IPS DF 6.9 (cell line): Measurements from ENCODE around the gene ADGB.

Source experiments
- DNase-seq: peaks from one replicate; pipeline ENCODE4 v3.0.0-alpha.2; 2013; ENCODE audit warnings: low read depth, low spot score
- H3K27ac ChIP-seq: one replicate; pipeline ENCODE4 v1.5.1; 2013; ENCODE audit warnings: low read length, control low read depth
- H3K27me3 ChIP-seq: 2 replicates; pipeline ENCODE4 v1.6.1; 2013; ENCODE audit warnings: mild to moderate bottlenecking, low read length; ENCODE audit not compliant: control insufficient read depth, insufficient read depth
- H3K36me3 ChIP-seq: 2 replicates; pipeline ENCODE4 v1.6.1; 2013; ENCODE audit warnings: low read length; ENCODE audit not compliant: control insufficient read depth, insufficient read depth
- H3K4me1 ChIP-seq: 2 replicates; pipeline ENCODE4 v1.6.1; 2013; ENCODE audit warnings: low read length; ENCODE audit not compliant: control insufficient read depth, insufficient read depth
- H3K4me3 ChIP-seq: 2 replicates; pipeline ENCODE4 v1.5.1; 2013; ENCODE audit warnings: mild to moderate bottlenecking, low read length
- H3K9me3 ChIP-seq: 2 replicates; pipeline ENCODE4 v1.6.1; 2013; ENCODE audit warnings: low read length, inconsistent platforms; ENCODE audit not compliant: control insufficient read depth, insufficient read depth
- WGBS: extraction: QIAGEN DNeasy Blood & Tissue Kit; methylation state at CpG from one replicate; pipeline ENCODE4 v1.1.7; 2013; ENCODE audit warnings: mixed read lengths, missing lambda C conversion rate; ENCODE audit not compliant: insufficient read length, insufficient coverage; 5-methylcytosine and 5-hydroxymethylcytosine counted together

Gene ADGB

GRCh38 chr6:146583966-146584365, 14.8 kb upstream of the ADGB start:
- no CpG with 5 or more reads among the region's 1 CpG for WGBS
- Histone ChIP-seq H3K9me3 (no peaks in the 10 kb centered on the region), H3K4me1 (no peaks in the 10 kb centered on the region), H3K27me3 (no peaks in the 10 kb centered on the region), H3K27ac (no peak overlapping the region), H3K4me3 (no peak overlapping the region), H3K36me3 (no peaks in the 10 kb centered on the region)
- no peak for DNase-seq

- DNase-seq, result no peak
- WGBS, result no CpG with 5 or more reads among the region's 1 CpG
These were observed 11.3 kb upstream of the ADGB start for GRCh38 chr6:146587459-146587858.

GRCh38 chr6:146590492-146590891, 8.3 kb upstream of the ADGB start:
- H3K9me3 ChIP-seq, result no peaks in the 10 kb centered on the region
- DNase-seq, result no peak
- no peaks in the 10 kb centered on the region for H3K36me3 ChIP-seq
- H3K4me3 ChIP-seq, result no peak overlapping the region
- H3K27me3 ChIP-seq, result no peaks in the 10 kb centered on the region
- no peak overlapping the region for H3K27ac ChIP-seq
- no peaks in the 10 kb centered on the region for H3K4me1 ChIP-seq
- no CpG with 5 or more reads among the region's 1 CpG for WGBS

More at GRCh38 chr6:146587459-146587858, 11.3 kb upstream of the ADGB start:
- Histone ChIP-seq H3K27ac (no peak overlapping the region), H3K4me3 (no peak overlapping the region), H3K9me3 (no peaks in the 10 kb centered on the region), H3K36me3 (no peaks in the 10 kb centered on the region), H3K27me3 (no peaks in the 10 kb centered on the region), H3K4me1 (no peaks in the 10 kb centered on the region)

- H3K9me3 ChIP-seq, result no peaks in the 10 kb centered on the region
- H3K4me3 ChIP-seq, result no peak overlapping the region
- H3K36me3 ChIP-seq, result no peaks in the 10 kb centered on the region
- no peaks in the 10 kb centered on the region for H3K4me1 ChIP-seq
- H3K27me3 ChIP-seq, result no peaks in the 10 kb centered on the region
- no peak overlapping the region for H3K27ac ChIP-seq
- no peak for DNase-seq
These were observed 6.3 kb upstream of the ADGB start for GRCh38 chr6:146592451-146592850.

GRCh38 chr6:146593986-146594385, 4.8 kb upstream of the ADGB start:
- Histone ChIP-seq H3K9me3 (no peaks in the 10 kb centered on the region), H3K27me3 (no peaks in the 10 kb centered on the region), H3K4me1 (no peaks in the 10 kb centered on the region; the same call in 1 of the 2 replicates), H3K36me3 (no peaks in the 10 kb centered on the region), H3K27ac (no peak overlapping the region), H3K4me3 (no peak overlapping the region)
- DNase-seq, result no peak
- WGBS, result no CpG with 5 or more reads among the region's 2 CpGs

- no peaks in the 10 kb centered on the region for H3K9me3 ChIP-seq
- H3K4me3 ChIP-seq, result no peak overlapping the region
- no CpG with 5 or more reads among the region's 1 CpG for WGBS
- no peaks in the 10 kb centered on the region for H3K27me3 ChIP-seq
- H3K36me3 ChIP-seq, result no peaks in the 10 kb centered on the region
- H3K4me1 ChIP-seq, result no peaks in the 10 kb centered on the region; the same call in 1 of the 2 replicates
- no peak for DNase-seq
- H3K27ac ChIP-seq, result no peak overlapping the region
These were observed 4.3 kb upstream of the ADGB start for GRCh38 chr6:146594495-146594894.

GRCh38 chr6:146595972-146596731, 2.6 kb upstream of the ADGB start:
- Histone ChIP-seq H3K27me3 (no peaks in the 10 kb centered on the region), H3K27ac (no peak overlapping the region), H3K36me3 (no peaks in the 10 kb centered on the region), H3K9me3 (no peaks in the 10 kb centered on the region), H3K4me1 (no peaks in the 10 kb centered on the region; the same call in 1 of the 2 replicates), H3K4me3 (no peak overlapping the region)
- no peak for DNase-seq
- WGBS, result no CpG with 5 or more reads among the region's 2 CpGs

GRCh38 chr6:146601352-146601751, 2.6 kb downstream of the ADGB start:
- Histone ChIP-seq H3K27ac (no peak overlapping the region), H3K36me3 (no peaks in the 10 kb centered on the region), H3K27me3 (no peaks in the 10 kb centered on the region), H3K4me3 (no peak overlapping the region), H3K4me1 (no peaks in the 10 kb centered on the region; the same call in 1 of the 2 replicates), H3K9me3 (no peaks in the 10 kb centered on the region)
- no peak for DNase-seq
- no CpG with 5 or more reads among the region's 4 CpGs for WGBS

GRCh38 chr6:146602526-146602925, 3.8 kb downstream of the ADGB start:
- no CpG with 5 or more reads among the region's 6 CpGs for WGBS

GRCh38 chr6:146613947-146614346, 15.2 kb downstream of the ADGB start:
- Histone ChIP-seq H3K9me3 (no peaks in the 10 kb centered on the region), H3K4me3 (no peak overlapping the region), H3K36me3 (no peaks in the 10 kb centered on the region), H3K27me3 (no peaks in the 10 kb centered on the region), H3K27ac (no peak overlapping the region), H3K4me1 (no peaks in the 10 kb centered on the region)
- no CpG with 5 or more reads among the region's 3 CpGs for WGBS
- no peak for DNase-seq

More at GRCh38 chr6:146602526-146602925, 3.8 kb downstream of the ADGB start:
- H3K4me1 ChIP-seq, result no peaks in the 10 kb centered on the region; the same call in 1 of the 2 replicates
- H3K4me3 ChIP-seq, result no peak overlapping the region
- H3K36me3 ChIP-seq, result no peaks in the 10 kb centered on the region
- H3K27ac ChIP-seq, result no peak overlapping the region
- no peak for DNase-seq
- no peaks in the 10 kb centered on the region for H3K27me3 ChIP-seq
- H3K9me3 ChIP-seq, result no peaks in the 10 kb centered on the region

- Histone ChIP-seq H3K36me3 (no peaks in the 10 kb centered on the region), H3K27ac (no peak overlapping the region), H3K27me3 (no peaks in the 10 kb centered on the region), H3K4me3 (no peak overlapping the region), H3K9me3 (no peaks in the 10 kb centered on the region), H3K4me1 (no peaks in the 10 kb centered on the region)
- WGBS, result no CpG with 5 or more reads among the region's 2 CpGs
- no peak for DNase-seq
These were observed 21.9 kb downstream of the ADGB start for GRCh38 chr6:146620655-146621054.
